ENCODE measurements around the gene ATG10. TPM values are rescaled to one million over a fixed set of nuclear protein-coding genes. Genes with fewer than 3 reads are reported as not detected.

ATG10 gene
- total RNA-seq, 1 donor from 2014 or later: 10.6 TPM

DNA sequence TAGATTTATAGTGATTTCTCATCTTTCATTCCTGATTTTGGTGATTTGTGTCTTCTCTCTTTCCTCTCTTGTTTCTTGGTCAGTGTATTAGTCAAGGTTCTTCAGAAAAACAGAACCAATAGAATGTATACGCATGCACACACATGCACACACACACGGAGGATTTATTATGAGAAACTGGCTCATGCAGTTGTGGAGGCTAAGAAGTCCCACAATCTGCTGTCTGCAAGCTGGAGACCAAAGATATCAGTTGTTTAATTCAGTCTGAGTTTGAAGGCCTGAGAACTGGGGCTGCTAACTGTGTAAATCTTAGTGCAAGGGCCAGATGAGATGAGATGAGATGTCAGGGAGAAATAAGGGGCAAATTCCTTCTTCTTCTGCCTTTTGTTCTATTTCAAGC is 312.1 kb downstream of the ATG10 start:
- DNase-seq: no peak

DNA sequence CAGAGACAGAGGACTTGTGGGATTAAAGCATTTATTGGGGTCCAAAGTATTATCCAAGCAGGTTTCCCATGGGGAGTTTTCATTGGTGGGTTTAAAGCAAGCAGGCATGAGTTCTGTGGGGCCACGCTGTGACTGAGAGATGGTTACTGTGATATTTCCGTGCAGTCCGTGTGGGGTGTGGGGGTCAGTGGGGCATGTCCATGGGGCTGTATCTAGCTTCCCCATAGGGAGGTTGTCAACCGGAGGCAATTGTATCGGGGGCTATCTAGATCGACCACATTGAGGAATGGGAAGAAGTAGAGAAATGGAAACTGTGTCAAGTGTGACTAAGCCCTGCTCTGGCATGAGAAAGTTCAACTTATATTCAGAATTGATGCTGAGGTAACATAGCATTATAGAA is 313.4 kb downstream of the ATG10 start:
- no peak for DNase-seq

- no peak for DNase-seq
Measured at GRCh38 chr5:82287625-82288024, 315.8 kb downstream of the ATG10 start.

GRCh38 chr5:82290005-82290404 is 318.2 kb downstream of the ATG10 start:
- no peak for DNase-seq

DNA sequence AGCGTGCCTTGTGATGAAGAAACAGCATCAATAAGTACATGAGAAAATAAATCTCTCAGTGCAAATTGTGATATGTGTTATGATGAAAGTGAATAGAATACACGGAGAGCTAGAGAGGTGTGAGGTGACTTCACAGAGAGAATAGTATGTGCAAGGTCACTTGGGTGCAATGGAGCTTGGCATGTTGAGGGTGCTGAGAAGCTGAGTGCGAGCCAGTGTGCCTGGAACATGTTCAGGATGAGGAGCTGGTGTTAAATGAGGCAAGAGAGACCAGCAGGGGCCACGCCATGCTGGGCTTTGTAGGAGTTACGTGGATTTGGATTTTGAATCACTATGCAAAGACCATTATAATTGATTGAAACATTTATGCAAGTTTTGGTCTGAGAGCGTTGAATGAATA is 319.1 kb downstream of the ATG10 start:
- no peak for DNase-seq

GRCh38 chr5:82291420-82291819 is 319.6 kb downstream of the ATG10 start:
- DNase-seq: no peak

- DNase-seq: no peak
Measured at GRCh38 chr5:82295144-82295543, 323.3 kb downstream of the ATG10 start.

- no peak for DNase-seq
Measured at GRCh38 chr5:82295959-82296531, 324.2 kb downstream of the ATG10 start.

DNA sequence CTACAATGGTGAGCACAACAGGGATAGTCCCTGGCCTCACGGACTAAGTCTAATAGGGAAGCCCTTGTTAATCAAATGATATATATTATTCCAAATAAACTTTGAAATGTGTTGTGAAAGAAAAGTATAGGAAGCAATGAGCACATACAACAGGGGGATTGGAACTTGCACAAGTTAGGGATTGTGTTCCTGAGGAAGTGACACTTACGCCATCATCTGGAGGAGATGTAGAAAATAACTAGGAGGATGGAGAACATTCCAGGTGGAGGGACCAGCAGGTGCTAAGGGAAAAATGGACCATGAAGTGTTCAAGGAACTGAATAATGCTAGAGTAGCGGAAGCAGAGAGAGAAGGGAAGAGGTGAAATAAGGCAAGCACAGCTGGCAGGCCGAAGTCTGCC is 325.1 kb downstream of the ATG10 start:
- DNase-seq: no peak

GRCh38 chr5:82297711-82298110 is 325.9 kb downstream of the ATG10 start:
- DNase-seq: no peak

GRCh38 chr5:82298668-82299067 is 326.8 kb downstream of the ATG10 start:
- no peak for DNase-seq

- no peak for DNase-seq
Measured at GRCh38 chr5:82301190-82301589, 329.4 kb downstream of the ATG10 start.

Other genes starting within 250 kb of the ATG10 start
- 11.7 and 15.5 TPM in 2 replicates for gene SSBP2, start 220.9 kb upstream of the ATG10 start, total RNA-seq